Hematopoietic multipotent progenitor cell treated with erythropoietin and hydrocortisone succinate and interleukin-3 and kit ligand, for 8 days (in vitro differentiated cells): ENCODE results near the gene RHCG.
A peak's percentile ranks its signal among the peaks of the same experiment; 100 is the strongest.

Experiments used
- DNase-seq: peaks from one replicate; pipeline ENCODE4 v3.0.0-alpha.2; 2015

The RHCG gene

DNA sequence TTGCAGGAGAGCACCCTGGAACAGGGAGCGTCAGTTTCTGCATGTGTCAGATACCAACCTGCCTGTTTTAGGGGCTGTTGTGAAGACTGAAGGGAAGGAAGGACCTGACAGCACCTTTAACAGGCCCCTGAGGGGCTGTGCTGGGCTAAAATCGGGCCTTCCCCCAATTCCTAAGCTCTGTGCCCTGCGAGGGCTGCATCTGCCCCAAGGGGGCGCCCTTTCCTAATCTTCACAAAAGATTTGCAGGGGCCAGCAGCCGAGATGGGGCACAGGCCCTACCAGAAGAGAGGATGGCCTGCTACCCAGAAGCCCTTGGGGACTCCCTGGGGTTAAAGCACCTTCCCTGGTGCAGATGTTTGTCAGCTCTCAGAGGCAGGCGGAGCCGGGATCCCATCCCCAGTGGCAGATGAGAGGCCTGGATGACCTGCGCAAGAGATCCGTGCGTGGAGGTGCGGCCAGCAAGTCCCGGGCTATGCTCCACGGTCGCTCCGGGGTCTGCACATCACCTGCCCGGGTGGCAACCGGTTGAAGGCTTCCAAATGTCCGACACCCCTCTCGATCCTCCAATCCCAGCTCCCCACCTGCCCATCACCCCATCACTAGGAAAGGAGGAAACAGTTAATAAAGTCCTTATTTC lies 53.6 kb downstream of the RHCG start:
- DNase-seq, result peak; percentile 62

DNA sequence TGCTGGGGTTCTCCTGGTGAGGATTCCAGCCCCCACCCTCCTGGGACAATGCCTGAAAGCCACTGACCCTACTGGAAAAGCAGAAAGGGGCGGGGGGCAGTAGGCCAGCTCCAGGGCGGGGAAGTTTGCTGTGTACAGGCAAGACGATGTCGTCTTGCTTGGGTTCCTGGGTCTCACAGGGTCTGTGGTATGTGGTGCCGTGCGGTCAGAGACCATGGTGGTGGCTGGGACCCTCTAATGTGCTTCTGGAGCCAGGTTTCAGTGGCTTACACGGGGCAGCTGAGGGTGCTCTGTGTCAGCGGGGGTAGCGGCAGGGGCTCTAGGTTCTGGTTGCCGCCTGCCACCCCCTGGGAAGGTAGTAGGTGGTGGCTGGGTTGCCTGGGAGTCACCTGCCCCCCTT lies 54.2 kb downstream of the RHCG start:
- no peak for DNase-seq

DNA sequence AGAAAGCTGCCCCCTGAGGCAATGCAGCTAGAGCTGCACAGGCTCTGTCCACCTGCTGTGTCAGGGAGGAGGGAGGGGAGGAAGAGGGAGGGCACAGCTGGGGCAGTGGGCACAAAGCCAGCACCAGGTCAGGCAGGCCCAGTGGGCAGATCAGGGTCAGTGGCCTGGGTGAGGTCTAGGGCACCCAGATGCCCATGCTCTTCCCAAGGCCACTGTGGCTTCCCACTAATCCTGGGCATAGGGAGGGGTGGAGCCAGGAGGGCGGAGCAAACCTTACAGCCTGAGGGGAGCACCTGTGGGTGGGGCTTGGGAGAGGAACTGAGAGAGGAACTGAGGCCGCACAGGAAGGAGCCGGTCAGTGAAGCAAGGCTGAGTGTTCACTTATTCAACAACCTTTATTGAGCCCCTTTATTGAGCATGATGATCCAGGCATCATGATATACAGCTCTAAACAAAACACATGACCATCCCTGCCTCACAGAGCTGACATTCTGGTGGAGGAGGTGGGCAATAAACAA lies 55.0 kb downstream of the RHCG start:
- no peak for DNase-seq

DNA sequence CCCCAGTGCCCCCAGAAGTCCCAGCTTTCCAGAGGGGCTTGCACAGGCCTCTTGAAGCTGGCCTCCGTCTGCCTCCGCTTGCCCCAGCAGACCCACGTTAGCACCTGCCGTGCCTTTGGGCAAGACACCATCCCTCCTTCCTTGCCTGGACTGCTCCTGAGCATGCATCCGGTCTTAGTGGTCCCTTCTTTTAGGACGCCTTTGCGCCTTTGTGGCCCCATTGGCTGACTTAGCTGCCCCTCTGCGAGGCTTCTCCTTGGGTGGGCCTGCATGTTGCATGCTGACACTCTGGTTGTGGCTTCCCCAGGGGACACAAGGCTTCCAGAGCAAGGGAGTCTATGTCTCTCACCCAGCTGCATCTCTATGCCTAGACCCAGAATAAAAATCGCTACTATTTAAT lies 56.6 kb downstream of the RHCG start:
- DNase-seq, result no peak

DNA sequence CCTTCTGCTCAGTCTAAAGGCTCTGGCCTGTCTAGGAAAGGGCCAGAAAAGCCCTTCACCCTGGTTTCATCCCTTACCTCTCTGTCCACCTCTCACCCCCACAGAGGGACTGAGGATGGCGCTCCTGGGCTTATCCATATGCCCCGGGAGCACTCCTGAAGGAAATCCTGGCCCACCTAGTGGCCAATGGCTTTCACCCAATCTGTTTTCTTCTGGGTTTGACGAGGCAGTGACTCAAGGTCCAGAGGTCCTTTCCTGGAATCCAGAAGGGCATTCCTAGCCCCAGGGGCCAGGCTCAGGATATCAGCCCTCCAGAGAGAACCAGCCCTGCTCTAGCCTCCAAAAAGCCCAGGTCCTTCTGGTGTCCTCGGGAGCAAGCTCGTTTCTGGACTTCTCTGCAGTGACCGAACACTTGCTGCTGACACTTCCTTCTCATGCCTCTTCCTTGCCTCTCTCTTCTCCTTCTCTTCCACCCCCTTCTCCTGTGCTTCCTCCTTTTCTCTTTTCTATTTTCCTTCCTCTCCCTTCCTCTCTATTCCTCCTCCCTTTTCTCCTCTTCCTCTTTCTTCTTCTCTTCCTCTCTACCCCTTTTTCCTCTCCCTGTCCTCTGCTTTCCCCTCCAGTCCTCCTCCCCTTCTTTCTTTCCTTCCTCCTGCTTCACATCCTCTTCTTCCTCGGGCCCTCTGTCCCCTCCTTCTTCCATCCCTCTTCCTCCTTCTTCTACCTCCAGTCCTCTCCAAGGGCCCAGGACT lies 59.6 kb downstream of the RHCG start:
- DNase-seq, result no peak

DNA sequence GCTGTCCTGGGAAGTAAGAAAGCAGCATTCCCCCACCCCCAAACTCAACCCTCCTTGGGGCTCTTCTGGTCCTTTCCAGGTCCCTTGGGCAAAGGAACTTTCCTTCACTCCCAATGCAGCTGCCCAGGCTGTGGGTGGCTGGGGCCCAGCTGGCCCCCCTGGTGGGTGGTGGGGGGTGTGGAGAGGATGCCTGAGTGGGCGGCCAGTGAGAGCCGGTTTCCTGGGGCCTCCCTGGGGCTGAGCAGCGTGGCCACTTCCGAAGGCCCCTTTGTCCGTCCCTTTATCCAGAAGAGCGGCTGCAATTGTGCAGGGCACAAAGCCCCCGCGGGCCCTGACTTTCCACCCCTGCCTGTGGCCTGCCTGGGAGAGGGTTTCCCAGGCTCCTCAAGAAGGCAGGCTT lies 61.0 kb downstream of the RHCG start:
- DNase-seq, result no peak

DNA sequence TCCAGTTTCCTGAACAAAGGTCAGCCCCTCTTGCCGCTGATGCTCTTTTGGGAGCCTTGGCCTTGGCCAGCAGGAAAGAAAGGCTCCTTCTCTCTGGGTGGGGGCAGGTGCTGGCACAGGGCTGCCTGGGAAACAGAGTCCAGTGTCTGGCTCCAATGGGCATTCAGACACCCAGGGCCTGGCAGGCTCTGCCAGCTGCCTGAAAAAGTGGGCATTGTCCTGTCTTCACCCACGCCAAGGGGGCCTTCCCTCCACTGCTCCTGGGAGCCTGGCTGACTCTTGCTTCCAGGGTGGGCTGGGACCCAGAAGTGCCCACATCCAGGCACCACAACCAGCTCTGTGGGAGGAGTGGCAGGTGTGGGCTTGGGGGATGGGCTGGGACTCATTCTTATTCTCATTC lies 62.7 kb downstream of the RHCG start:
- no peak for DNase-seq

DNA sequence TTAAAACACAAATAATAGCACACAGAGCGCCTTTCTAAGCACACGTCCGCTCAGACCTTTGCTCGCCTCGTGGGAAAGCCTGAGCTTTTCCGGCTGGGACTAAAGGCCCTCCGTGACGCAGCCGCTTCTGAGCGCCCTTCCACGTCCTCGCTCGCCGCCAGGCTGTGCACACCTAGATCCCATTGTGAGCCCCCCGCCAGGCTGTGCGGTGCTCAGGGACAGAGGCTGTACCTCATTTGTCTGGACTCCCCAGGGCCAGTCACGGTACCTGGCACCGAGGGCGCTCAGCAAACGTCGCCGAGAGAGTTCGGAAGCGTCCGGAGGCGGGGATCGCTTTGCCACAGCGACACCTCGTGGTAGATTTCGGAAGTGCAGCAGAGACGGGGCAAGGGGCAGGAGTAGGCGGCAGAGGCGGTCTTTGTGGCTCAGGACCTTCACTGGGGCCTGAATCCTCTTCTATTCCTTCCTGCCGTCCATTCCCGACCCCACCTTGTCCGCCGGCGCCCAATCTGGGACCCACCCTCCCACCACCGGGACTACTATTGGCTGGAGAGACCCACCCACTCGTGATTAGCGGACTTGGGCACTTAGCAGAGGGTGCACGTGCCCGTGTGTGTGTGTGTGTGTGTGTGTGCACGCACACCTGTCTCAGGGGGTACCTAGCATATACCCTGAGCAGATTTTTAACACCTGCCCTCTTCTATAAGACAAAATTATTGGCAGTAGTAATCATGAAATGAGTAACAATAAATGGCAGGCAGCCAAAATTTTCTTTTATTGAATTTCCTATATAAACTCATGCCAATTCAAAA lies 65.6 kb downstream of the RHCG start:
- DNase-seq, result peak; percentile 72

DNA sequence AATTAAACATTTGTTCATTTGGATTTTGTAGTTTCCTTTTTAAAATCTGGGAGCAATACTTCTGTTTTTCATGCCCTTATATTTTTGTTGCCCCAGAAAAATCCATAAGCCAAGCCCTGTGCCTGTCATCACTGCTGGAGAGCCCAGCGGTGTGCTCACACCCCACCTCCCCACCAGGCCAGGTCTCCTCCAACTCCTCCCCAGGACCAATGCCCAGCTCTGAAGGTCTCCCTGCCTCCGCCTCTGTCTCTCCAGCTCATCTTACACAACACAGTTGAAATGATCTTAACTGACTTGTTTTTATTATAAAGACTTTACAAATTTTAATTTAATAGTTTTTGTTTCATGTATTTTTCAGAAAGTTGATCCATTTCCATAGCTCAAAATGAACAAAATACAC lies 66.4 kb downstream of the RHCG start:
- DNase-seq, result no peak

DNA sequence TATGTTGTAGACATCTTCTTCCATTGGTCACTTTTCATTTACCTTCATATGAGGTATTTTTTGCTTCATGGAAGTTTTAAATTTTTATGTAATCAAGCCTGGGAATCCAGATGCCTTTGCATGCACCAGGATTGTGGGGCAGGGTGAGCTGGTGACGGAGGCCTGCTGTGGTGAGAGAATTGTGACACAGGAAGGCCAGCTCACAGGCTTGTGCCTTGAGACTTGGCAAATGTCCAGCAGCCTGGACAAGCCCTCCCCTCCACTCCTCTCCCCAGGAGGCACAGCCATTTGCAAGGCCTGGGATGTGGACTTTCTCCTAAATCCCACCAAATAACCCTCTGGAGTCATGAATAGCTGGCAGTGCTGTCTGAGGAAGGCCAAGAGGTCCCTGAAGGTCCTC lies 67.4 kb downstream of the RHCG start:
- no peak for DNase-seq

DNA sequence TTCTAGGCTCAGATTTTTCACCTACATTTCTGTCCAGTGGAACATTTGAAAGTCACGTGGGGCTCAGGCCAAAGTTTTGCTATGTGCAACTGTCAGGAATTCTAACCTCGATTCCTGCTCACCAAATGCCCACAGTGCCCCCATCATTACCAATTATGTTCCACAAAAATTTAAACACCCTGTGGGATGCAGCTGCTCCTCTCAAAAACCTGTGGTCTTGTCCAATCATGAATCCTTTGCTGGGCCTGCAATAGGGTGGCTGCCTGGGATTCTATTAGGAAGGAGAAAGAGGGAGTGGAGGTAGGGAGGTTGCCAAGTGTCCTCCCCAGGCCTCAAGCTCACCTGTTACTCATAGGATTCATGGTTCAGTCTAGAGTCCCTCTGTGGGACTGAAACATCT lies 68.1 kb downstream of the RHCG start:
- DNase-seq, result no peak

DNA sequence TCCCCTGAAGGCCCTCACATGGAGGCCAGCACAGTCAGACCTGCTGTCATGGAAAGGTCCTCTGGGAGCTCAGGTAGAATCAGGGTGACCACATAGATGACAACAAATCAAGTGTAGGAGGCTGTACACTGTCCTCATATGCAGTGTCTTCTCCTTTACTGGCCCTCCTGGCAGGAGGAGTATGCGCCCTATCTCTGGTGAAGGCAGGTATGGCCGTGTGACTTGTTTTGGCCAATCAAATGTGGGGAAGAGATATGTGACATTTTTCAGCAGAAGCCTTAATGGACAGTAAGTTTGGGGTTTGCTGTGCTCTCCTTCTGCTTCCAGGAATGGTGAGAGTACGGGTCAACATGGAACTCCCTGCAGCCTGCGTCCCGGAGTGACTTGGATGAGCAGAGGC lies 69.9 kb downstream of the RHCG start:
- DNase-seq, result no peak

DNA sequence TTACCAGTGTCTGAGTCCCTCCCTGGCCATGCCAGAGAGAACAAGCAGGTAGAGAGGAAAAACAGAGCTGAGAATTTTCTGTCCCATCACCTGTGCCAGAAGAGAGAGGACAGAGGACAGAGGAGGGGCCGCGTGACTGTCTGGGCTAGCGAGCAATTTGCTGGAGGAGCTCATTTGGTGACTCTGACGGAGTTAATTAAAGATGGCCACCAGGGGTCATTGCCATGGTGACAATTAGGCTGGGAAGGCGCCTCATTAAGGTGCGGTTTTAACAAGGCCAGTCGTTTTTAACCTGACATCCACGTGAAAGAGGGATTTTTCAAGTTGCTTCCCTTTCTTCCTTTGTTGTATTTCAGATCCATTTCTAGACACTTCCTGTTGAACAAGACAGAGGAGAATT lies 72.4 kb downstream of the RHCG start:
- DNase-seq, result no peak
